Keratinocyte (primary cell): Measurements from ENCODE around the gene COTL1. TPM values are rescaled to one million over a fixed set of nuclear protein-coding genes. Genes with fewer than 3 reads are reported as not detected.
A peak's percentile ranks its signal among the peaks of the same experiment; 100 is the strongest.

Source experiments
- DNase-seq: peaks from one replicate; pipeline ENCODE4 v3.0.0-alpha.2; 2011; ENCODE audit warnings: low read depth, missing footprints, low spot score
- FAIRE-seq: peaks from 2 replicates; lab custom pipeline; 2011; peaks lifted over from hg19 to GRCh38; lab: Jason Lieb, UNC
- H2AFZ ChIP-seq: 2 replicates; pipeline ENCODE4 v1.6.0; 2012; ENCODE audit warnings: low read length, control low read depth, inconsistent platforms; ENCODE audit not compliant: control insufficient read depth
- H3K27ac ChIP-seq: 2 replicates; pipeline ENCODE4 v1.5.1; 2011; ENCODE audit warnings: low read length; ENCODE audit not compliant: control insufficient read depth, insufficient read depth
- H3K27me3 ChIP-seq: 3 replicates; pipeline ENCODE4 v1.6.0; 2011; ENCODE audit warnings: low read length; ENCODE audit not compliant: control insufficient read depth, insufficient read depth; ENCODE audit errors: extremely low read depth
- H3K36me3 ChIP-seq, 2 experiments: 2 replicates in 1 of 2; 3 replicates in 1 of 2; pipeline ENCODE4 v1.5.1; 2011; ENCODE audit warnings: low read length in 2 of 2, mild to moderate bottlenecking in 1 of 2; ENCODE audit not compliant: control insufficient read depth in 2 of 2, insufficient read depth in 2 of 2; ENCODE audit errors: extremely low read depth in 1 of 2
- H3K4me1 ChIP-seq: 3 replicates; pipeline ENCODE4 v1.5.1; 2011; ENCODE audit warnings: low read length; ENCODE audit not compliant: control insufficient read depth, insufficient read depth; ENCODE audit errors: extremely low read depth
- H3K4me2 ChIP-seq: 3 replicates; pipeline ENCODE4 v1.6.0; 2011; ENCODE audit warnings: low read depth, low read length; ENCODE audit not compliant: control insufficient read depth, insufficient read depth; ENCODE audit errors: extremely low read depth
- H3K4me3 ChIP-seq, 3 experiments: fragments of 200-600 bp in 1 of 3; sonication (generic) in 1 of 3; 2 replicates in 2 of 3; 3 replicates in 1 of 3; pipeline ENCODE4 v1.5.1; 2011 to 2016; ENCODE audit warnings: low read length in 3 of 3, mild to moderate bottlenecking in 3 of 3, control low read depth in 2 of 3, inconsistent platforms in 1 of 3, low read depth in 1 of 3, mixed read lengths in 1 of 3, mixed run types in 1 of 3, moderate library complexity in 1 of 3; ENCODE audit not compliant: control insufficient read depth in 2 of 3, insufficient read depth in 2 of 3; ENCODE audit errors: extremely low read depth in 1 of 3
- H3K79me2 ChIP-seq: 2 replicates; pipeline ENCODE4 v1.6.0; 2012; ENCODE audit warnings: low read length; ENCODE audit not compliant: control insufficient read depth, insufficient read depth
- H3K9ac ChIP-seq: 3 replicates; pipeline ENCODE4 v1.6.0; 2011; ENCODE audit warnings: low read length; ENCODE audit not compliant: control insufficient read depth, insufficient read depth; ENCODE audit errors: extremely low read depth
- H3K9me1 ChIP-seq: 3 replicates; pipeline ENCODE4 v1.6.0; 2011; ENCODE audit warnings: low read length; ENCODE audit not compliant: control insufficient read depth, insufficient read depth; ENCODE audit errors: extremely low read depth
- H3K9me3 ChIP-seq: 2 replicates; pipeline ENCODE4 v1.5.1; 2012; ENCODE audit warnings: low read depth, low read length; ENCODE audit not compliant: control insufficient read depth
- H4K20me1 ChIP-seq: 3 replicates; pipeline ENCODE4 v1.6.0; 2011; ENCODE audit warnings: low read length; ENCODE audit not compliant: control insufficient read depth, insufficient read depth; ENCODE audit errors: extremely low read depth
- EZH2 ChIP-seq: IDR thresholded peaks from one replicate; pipeline ENCODE4 v1.6.1; 2012; ENCODE audit warnings: inconsistent platforms, mild to moderate bottlenecking, low read length, moderate library complexity
- dilution Hi-C: fragments of 300-500 bp; cut with MboI; formaldehyde crosslinking; loops from one replicate; pipeline ENCODE4 v1.7.0; 2020; ENCODE audit warnings: low sequenced_read_pairs; ENCODE audit not compliant: extremely low pct_ligation_motif_present
- polyA plus RNA-seq, 5 experiments: library from polyadenylated mRNA; depleted of rRNA in 3 of 5; stranded (reverse) in 3 of 5; stranded (forward) in 1 of 5; unstranded in 1 of 5; fragments of >200 nt; gene quantifications; 1 replicate in 1 of 5; 2 replicates in 3 of 5; 3 replicates in 1 of 5; pipeline versions ENCODE4 v1.2.1 to v1.2.3, GENCODE V29; 2011 to 2012; ENCODE audit warnings: missing spikeins in 2 of 5, low read depth in 1 of 5, low replicate concordance in 1 of 5
- TF ChIP-seq, protein P1 (sequence below), 3 experiments: IDR thresholded peaks in 1 of 3; conservative IDR thresholded peaks in 1 of 3; optimal IDR thresholded peaks in 1 of 3; 2 replicates in 2 of 3; 3 replicates in 1 of 3; pipeline versions ENCODE3 to v1.5.1; 2011; ENCODE audit warnings: low read length in 3 of 3, mild to moderate bottlenecking in 3 of 3, moderate library complexity in 2 of 3, control low read depth in 1 of 3, inconsistent platforms in 1 of 3; ENCODE audit not compliant: insufficient read depth in 2 of 3; ENCODE audit errors: extremely low read depth in 1 of 3

COTL1 gene
- polyA plus RNA-seq, 1 donor (not counting 4 experiments of a cell fraction or from before 2014, with no cell fraction given): 116 TPM

- DNase-seq: no peak
- H3K4me2 ChIP-seq: peak overlapping the region; percentile 80
- no peaks in the 10 kb centered on the region for H4K20me1 ChIP-seq
- peaks cover 3% of the 10 kb centered on the region for H3K27me3 ChIP-seq
- peaks cover 8% of the 10 kb centered on the region for H3K9me3 ChIP-seq
- no peaks in the 10 kb centered on the region for H3K9me1 ChIP-seq
- peak overlapping the region; percentile 30 for H2AFZ ChIP-seq
- TF ChIP-seq EZH2: no peak
- TF ChIP-seq, protein P1, sequence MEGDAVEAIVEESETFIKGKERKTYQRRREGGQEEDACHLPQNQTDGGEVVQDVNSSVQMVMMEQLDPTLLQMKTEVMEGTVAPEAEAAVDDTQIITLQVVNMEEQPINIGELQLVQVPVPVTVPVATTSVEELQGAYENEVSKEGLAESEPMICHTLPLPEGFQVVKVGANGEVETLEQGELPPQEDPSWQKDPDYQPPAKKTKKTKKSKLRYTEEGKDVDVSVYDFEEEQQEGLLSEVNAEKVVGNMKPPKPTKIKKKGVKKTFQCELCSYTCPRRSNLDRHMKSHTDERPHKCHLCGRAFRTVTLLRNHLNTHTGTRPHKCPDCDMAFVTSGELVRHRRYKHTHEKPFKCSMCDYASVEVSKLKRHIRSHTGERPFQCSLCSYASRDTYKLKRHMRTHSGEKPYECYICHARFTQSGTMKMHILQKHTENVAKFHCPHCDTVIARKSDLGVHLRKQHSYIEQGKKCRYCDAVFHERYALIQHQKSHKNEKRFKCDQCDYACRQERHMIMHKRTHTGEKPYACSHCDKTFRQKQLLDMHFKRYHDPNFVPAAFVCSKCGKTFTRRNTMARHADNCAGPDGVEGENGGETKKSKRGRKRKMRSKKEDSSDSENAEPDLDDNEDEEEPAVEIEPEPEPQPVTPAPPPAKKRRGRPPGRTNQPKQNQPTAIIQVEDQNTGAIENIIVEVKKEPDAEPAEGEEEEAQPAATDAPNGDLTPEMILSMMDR (optimal IDR thresholded peaks at IDR 0.05 in 1 of 3, IDR thresholded peaks at IDR 0.05 in 1 of 3, conservative IDR thresholded peaks at IDR 0.05 in 1 of 3; ENCODE audit: extremely low read depth in 1 of 3, insufficient read depth in 2 of 3, low read length in 3 of 3): no peak
- dilution Hi-C loops: no loop called here
- no peak overlapping the region for H3K4me3 ChIP-seq
- no peak overlapping the region for H3K9ac ChIP-seq
- no peak for FAIRE-seq
- no peaks in the 10 kb centered on the region for H3K36me3 ChIP-seq
- H3K27ac ChIP-seq: peak overlapping the region; percentile 16
- no peaks in the 10 kb centered on the region for H3K79me2 ChIP-seq
- peaks cover 20% of the 10 kb centered on the region for H3K4me1 ChIP-seq
These were observed 84.9 kb downstream of the COTL1 start for GRCh38 chr16:84532855-84533486.

- peak overlapping the region; percentile 44 for H3K27ac ChIP-seq
- FAIRE-seq (peak; percentile 83), DNase-seq (peak; percentile 82)
- H3K79me2 ChIP-seq: no peaks in the 10 kb centered on the region
- dilution Hi-C loops: no loop called here
- H3K9me3 ChIP-seq: peaks cover 8% of the 10 kb centered on the region
- H3K4me1 ChIP-seq: peaks cover 26% of the 10 kb centered on the region
- H3K27me3 ChIP-seq: peaks cover 3% of the 10 kb centered on the region
- H3K9ac ChIP-seq: no peak overlapping the region
- no peak overlapping the region for H2AFZ ChIP-seq
- no peaks in the 10 kb centered on the region for H3K9me1 ChIP-seq
- no peaks in the 10 kb centered on the region for H3K36me3 ChIP-seq
- no peaks in the 10 kb centered on the region for H4K20me1 ChIP-seq
- no peak for TF ChIP-seq EZH2
- TF ChIP-seq, protein P1 (optimal IDR thresholded peaks at IDR 0.05 in 1 of 3, IDR thresholded peaks at IDR 0.05 in 1 of 3, conservative IDR thresholded peaks at IDR 0.05 in 1 of 3; ENCODE audit: extremely low read depth in 1 of 3, insufficient read depth in 2 of 3, low read length in 3 of 3): no peak
- H3K4me2 ChIP-seq: peak overlapping the region; percentile 80
- H3K4me3 ChIP-seq: peak overlapping the region in 2 of 3 experiments; percentile 32 to 47
These were observed 85.6 kb downstream of the COTL1 start for GRCh38 chr16:84532291-84532724.
